B cell (primary cell): ENCODE measurements around the gene IL19. TPM values are rescaled to one million over a fixed set of nuclear protein-coding genes. Genes with fewer than 3 reads are reported as not detected.

ENCODE experiments used
- ATAC-seq: fragments of 200-7000 bp; cut with Tn5 transposase; one replicate; pipeline ENCODE4 v1.10.0; 2021; ENCODE audit warnings: low read depth, mild to moderate bottlenecking, moderate number of reproducible peaks, moderate library complexity
- CTCF ChIA-PET: fragments of 350-600 bp; sonication (Branson Sonifier 250); formaldehyde crosslinking; loops from one replicate; lab custom pipeline; 2021; ENCODE audit warnings: antibody characterized with exemption, inconsistent platforms; lab: Charles Lee
- POLR2A ChIA-PET: fragments of 350-600 bp; sonication (Branson Sonifier 250); formaldehyde crosslinking; loops from one replicate; lab custom pipeline; 2021; ENCODE audit warnings: antibody characterized with exemption; lab: Charles Lee
- DNase-seq: peaks from one replicate; pipeline ENCODE4 v3.0.0; 2013
- H2AFZ ChIP-seq: 2 replicates; pipeline ENCODE4 v1.6.1; 2012; ENCODE audit warnings: mild to moderate bottlenecking, low read depth, low read length; ENCODE audit not compliant: insufficient read depth, poor library complexity, severe bottlenecking
- H3K27ac ChIP-seq, 2 donors: 1 replicate in 1 of 2; 2 replicates in 1 of 2; pipeline ENCODE4 v1.5.1; 2012 to 2013; ENCODE audit warnings: low read length in 2 of 2, mild to moderate bottlenecking in 2 of 2, moderate library complexity in 1 of 2
- H3K27me3 ChIP-seq, 4 experiments: fragments of 200-600 bp in 1 of 4; sonication (generic) in 1 of 4; replicated peaks in 1 of 4; 1 replicate in 2 of 4; 2 replicates in 2 of 4; pipeline versions ENCODE4 v1.6.1 to v1.7.0; 2013 to 2016; ENCODE audit warnings: low read length in 3 of 4, mild to moderate bottlenecking in 2 of 4, mixed read lengths in 1 of 4, moderate library complexity in 1 of 4; ENCODE audit not compliant: insufficient read depth in 4 of 4, control insufficient read depth in 3 of 4; ENCODE audit errors: control extremely low read depth in 1 of 4
- H3K36me3 ChIP-seq, 2 experiments: replicated peaks in 1 of 2; 1 replicate in 1 of 2; 2 replicates in 1 of 2; pipeline versions ENCODE4 v1.6.1 to v1.7.1; 2013; ENCODE audit warnings: low read length in 1 of 2; ENCODE audit not compliant: insufficient read depth in 2 of 2, control insufficient read depth in 1 of 2; ENCODE audit errors: control extremely low read depth in 1 of 2, extremely low read depth in 1 of 2
- H3K4me1 ChIP-seq, 2 donors: fragments of 200-600 bp in 1 of 2; sonication (generic) in 1 of 2; 1 replicate in 1 of 2; 2 replicates in 1 of 2; pipeline versions ENCODE4 v1.5.1 to v1.6.1; 2013 to 2017; ENCODE audit warnings: low read length in 2 of 2; ENCODE audit not compliant: control insufficient read depth in 2 of 2, insufficient read depth in 2 of 2
- H3K4me2 ChIP-seq: replicated peaks from 2 replicates; pipeline ENCODE3; 2012; ENCODE audit warnings: mild to moderate bottlenecking, low read depth, low read length; ENCODE audit not compliant: poor library complexity, severe bottlenecking
- H3K4me3 ChIP-seq, 5 experiments: fragments of 200-600 bp in 1 of 5; sonication (generic) in 1 of 5; 1 replicate in 3 of 5; 2 replicates in 2 of 5; pipeline versions ENCODE4 v1.5.1 to v1.7.0; 2011 to 2016; ENCODE audit warnings: low read length in 4 of 5, mild to moderate bottlenecking in 4 of 5, low read depth in 2 of 5, control low read depth in 1 of 5, moderate library complexity in 1 of 5; ENCODE audit not compliant: insufficient read depth in 1 of 5; ENCODE audit errors: control extremely low read depth in 1 of 5, extremely low read depth in 1 of 5
- H3K79me2 ChIP-seq: fragments of 200-600 bp; sonication (generic); one replicate; pipeline ENCODE4 v1.6.0; 2016; ENCODE audit warnings: low read length; ENCODE audit not compliant: control insufficient read depth, insufficient read depth
- H3K9ac ChIP-seq: fragments of 200-600 bp; sonication (generic); 2 replicates; pipeline ENCODE4 v1.6.1; 2017; ENCODE audit warnings: mild to moderate bottlenecking, low read length, moderate library complexity
- H3K9me3 ChIP-seq, 3 donors: one replicate each; pipeline versions ENCODE4 v1.6.1 to v1.7.1; 2013; ENCODE audit warnings: low read length in 2 of 3; ENCODE audit not compliant: control insufficient read depth in 2 of 3, insufficient read depth in 1 of 3; ENCODE audit errors: control extremely low read depth in 1 of 3
- H4K20me1 ChIP-seq: 2 replicates; pipeline ENCODE4 v1.6.0; 2012; ENCODE audit warnings: mild to moderate bottlenecking, low read length; ENCODE audit not compliant: insufficient read depth, control insufficient read depth, poor library complexity, severe bottlenecking
- H3K27ac Mint-ChIP-seq: one replicate; pipeline ENCODE4 v1.8.0; 2021; ENCODE audit warnings: mixed read lengths
- H3K27me3 Mint-ChIP-seq: one replicate; pipeline ENCODE4 v1.8.0; 2021; ENCODE audit warnings: mixed read lengths
- H3K4me1 Mint-ChIP-seq: one replicate; pipeline ENCODE4 v1.8.0; 2021; ENCODE audit warnings: mixed read lengths
- H3K4me3 Mint-ChIP-seq: one replicate; pipeline ENCODE4 v1.8.0; 2021; ENCODE audit warnings: mixed read lengths
- H3K9me3 Mint-ChIP-seq: one replicate; pipeline ENCODE4 v1.8.0; 2022; ENCODE audit warnings: mixed read lengths; ENCODE audit not compliant: insufficient read depth
- EZH2 ChIP-seq: IDR thresholded peaks from 2 replicates; pipeline ENCODE4 v1.6.1; 2012; ENCODE audit warnings: borderline replicate concordance, low read depth, mild to moderate bottlenecking, moderate library complexity, low read length; ENCODE audit not compliant: insufficient read depth, poor library complexity, severe bottlenecking
- WGBS: methylation state at CpG from one replicate; pipeline ENCODE4 v1.1.5; 2013; ENCODE audit warnings: missing lambda C conversion rate; ENCODE audit not compliant: insufficient coverage; 5-methylcytosine and 5-hydroxymethylcytosine counted together
- intact Hi-C: fragments of 100-400 bp; cut with micrococcal nuclease; formaldehyde crosslinking; loops from one replicate; pipeline ENCODE4 v1.10.0; 2022
- polyA plus RNA-seq: library from polyadenylated mRNA; depleted of rRNA; stranded (reverse); fragments of >200 nt; gene quantifications from 2 replicates; pipeline ENCODE4 v1.2.3, GENCODE V29; 2012
- total RNA-seq, 2 donors: library from RNA; stranded (reverse); fragments of 120-200 nt in 1 of 2; gene quantifications; 1 replicate in 1 of 2; 2 replicates in 1 of 2; pipeline versions ENCODE4 v1.2.3 to v1.2.4, GENCODE V29; 2013 to 2022
- TF ChIP-seq, protein P1 (sequence below): fragments of 200-600 bp; IDR thresholded peaks from one replicate; pipeline ENCODE4 v1.8.0; 2022; ENCODE audit warnings: antibody characterized with exemption, mild to moderate bottlenecking

IL19 gene
- total and polyA plus RNA-seq, 2 donors (not counting 1 experiment from before 2014, with no cell fraction given) = 0.27 TPM; not detected in 1

DNA sequence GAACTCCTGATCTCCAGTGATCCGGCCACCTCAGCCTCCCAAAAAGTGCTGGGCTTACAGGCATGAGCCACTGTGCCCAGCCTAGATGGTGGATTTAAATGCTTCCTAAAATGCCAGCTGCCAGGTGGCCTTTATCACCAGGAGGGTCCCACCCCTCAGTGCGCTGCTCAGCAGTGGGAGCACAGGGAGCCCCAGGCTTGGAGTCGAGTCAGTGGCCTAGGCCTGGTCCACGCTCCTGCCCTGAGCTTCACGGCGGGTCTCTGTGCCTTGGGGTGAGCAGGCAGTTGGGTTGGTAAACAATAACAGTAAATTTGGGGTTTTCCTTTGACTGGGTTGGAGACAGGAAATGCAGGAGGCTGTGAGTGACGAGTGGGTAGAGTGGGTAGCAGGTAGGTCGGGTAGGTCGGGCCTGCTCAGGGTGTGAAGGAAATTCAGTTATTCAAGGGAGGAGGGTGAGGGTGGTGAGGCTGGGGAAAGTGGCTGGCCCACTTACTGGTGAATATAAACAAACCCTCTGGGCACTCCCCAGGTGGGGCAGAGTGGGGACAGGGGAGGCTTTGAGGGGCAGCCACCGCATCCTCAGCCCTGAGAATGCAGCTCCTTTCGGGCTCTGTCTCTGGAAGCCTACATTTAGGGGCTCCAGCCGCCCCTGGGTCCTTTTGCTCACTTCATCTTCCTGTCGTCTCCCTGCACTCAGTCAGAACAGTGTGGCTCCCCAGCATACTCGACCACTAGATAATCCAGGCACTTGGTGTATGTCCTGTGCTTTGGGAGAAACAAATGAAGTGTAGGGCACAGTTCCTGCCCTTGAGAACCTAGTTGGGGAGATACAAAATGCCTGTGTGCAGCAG, 33.5 kb upstream of the IL19 start:
- no peaks in the 10 kb centered on the region for H3K9me3 ChIP-seq
- H4K20me1 ChIP-seq = peaks cover 9% of the 10 kb centered on the region
- ChIA-PET CTCF (interaction anchor here (0.7 to 9.2 kb wide), 11 partner anchors 11 to 245 kb away, joined by 3 to 278 read pairs (median 25); partner anchors contain the start of genes IL10 and IL19), POLR2A (interaction anchor here (1.6 kb wide), 1 partner anchor 66 kb away, joined by 3 read pairs; no protein-coding TSS in a partner anchor)
- Mint-ChIP-seq H3K4me1 (peaks cover 65% of the 10 kb centered on the region), H3K4me3 (no peak overlapping the region), H3K27me3 (no peaks in the 10 kb centered on the region), H3K9me3 (no peaks in the 10 kb centered on the region), H3K27ac (peak overlapping the region; percentile 50)
- no peak for DNase-seq
- H3K27ac ChIP-seq = no peak overlapping the region
- H3K4me1 ChIP-seq = peaks cover 34 to 54% of the 10 kb centered on the region in 2 donors
- no peaks in the 10 kb centered on the region for H3K79me2 ChIP-seq
- 82% methylated on average over 11 of the region's 14 CpGs for WGBS
- H3K36me3 ChIP-seq = peaks cover 2 to 24% of the 10 kb centered on the region in 2 experiments
- H3K4me3 ChIP-seq = no peak overlapping the region
- H3K27me3 ChIP-seq = no peaks in the 10 kb centered on the region
- TF ChIP-seq, protein P1, sequence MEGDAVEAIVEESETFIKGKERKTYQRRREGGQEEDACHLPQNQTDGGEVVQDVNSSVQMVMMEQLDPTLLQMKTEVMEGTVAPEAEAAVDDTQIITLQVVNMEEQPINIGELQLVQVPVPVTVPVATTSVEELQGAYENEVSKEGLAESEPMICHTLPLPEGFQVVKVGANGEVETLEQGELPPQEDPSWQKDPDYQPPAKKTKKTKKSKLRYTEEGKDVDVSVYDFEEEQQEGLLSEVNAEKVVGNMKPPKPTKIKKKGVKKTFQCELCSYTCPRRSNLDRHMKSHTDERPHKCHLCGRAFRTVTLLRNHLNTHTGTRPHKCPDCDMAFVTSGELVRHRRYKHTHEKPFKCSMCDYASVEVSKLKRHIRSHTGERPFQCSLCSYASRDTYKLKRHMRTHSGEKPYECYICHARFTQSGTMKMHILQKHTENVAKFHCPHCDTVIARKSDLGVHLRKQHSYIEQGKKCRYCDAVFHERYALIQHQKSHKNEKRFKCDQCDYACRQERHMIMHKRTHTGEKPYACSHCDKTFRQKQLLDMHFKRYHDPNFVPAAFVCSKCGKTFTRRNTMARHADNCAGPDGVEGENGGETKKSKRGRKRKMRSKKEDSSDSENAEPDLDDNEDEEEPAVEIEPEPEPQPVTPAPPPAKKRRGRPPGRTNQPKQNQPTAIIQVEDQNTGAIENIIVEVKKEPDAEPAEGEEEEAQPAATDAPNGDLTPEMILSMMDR = no peak
- no peak for TF ChIP-seq EZH2
- H3K9ac ChIP-seq = no peak overlapping the region
- intact Hi-C loops = no loop called here
- no peak for ATAC-seq
- no peak overlapping the region for H2AFZ ChIP-seq
- no peak overlapping the region for H3K4me2 ChIP-seq

DNA sequence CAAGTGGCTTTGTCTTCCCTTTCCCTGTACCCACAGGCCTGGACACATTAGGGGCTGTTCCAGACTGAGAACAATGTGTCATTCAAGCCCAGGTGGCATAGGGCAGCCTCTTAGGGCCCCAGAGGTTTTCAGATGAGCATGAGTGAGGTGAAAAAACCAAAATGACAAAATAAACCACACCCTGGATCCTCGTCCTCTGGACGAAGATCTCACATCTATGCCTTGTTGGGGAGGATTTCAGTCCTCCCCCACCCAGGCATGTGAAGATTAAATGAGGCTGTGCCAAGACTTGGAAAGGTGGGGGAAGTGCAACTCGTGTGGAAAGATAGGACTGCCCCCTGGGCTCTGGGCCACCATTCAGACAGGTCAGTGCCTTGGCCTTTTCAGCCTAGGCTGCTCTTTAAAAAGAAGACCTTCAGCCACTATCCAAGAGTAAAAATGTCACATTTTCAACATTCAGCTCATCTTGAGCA, 32.8 kb upstream of the IL19 start:
- Mint-ChIP-seq H3K27me3 (no peaks in the 10 kb centered on the region), H3K4me1 (peaks cover 72% of the 10 kb centered on the region), H3K27ac (peak overlapping the region; percentile 50), H3K4me3 (no peak overlapping the region), H3K9me3 (no peaks in the 10 kb centered on the region)
- Histone ChIP-seq H2AFZ (no peak overlapping the region), H3K4me1 (peaks cover 34 to 58% of the 10 kb centered on the region in 2 donors), H4K20me1 (peaks cover 9% of the 10 kb centered on the region), H3K27ac (no peak overlapping the region), H3K4me3 (no peak overlapping the region), H3K4me2 (no peak overlapping the region), H3K9me3 (no peaks in the 10 kb centered on the region), H3K36me3 (peaks cover 2 to 17% of the 10 kb centered on the region in 2 experiments), H3K9ac (no peak overlapping the region), H3K27me3 (no peaks in the 10 kb centered on the region), H3K79me2 (no peaks in the 10 kb centered on the region)
- 80% methylated on average over 1 of the region's 3 CpGs for WGBS
- no peak for TF ChIP-seq EZH2
- TF ChIP-seq, protein P1 = no peak
- ChIA-PET CTCF (interaction anchor here (0.8 to 9.2 kb wide), 8 partner anchors 11 to 244 kb away, joined by 3 to 278 read pairs (median 4); partner anchors contain the start of gene IL19), POLR2A (no interaction called here)
- no peak for ATAC-seq
- no peak for DNase-seq
- intact Hi-C loops = no loop called here
